H9 (cell line): Measurements from ENCODE around the gene SULT1E1. TPM values are rescaled to one million over a fixed set of nuclear protein-coding genes. Genes with fewer than 3 reads are reported as not detected.

ENCODE experiments used
- DNase-seq: peaks from one replicate; pipeline ENCODE4 v3.0.0-alpha.2; 2017
- H2AFZ ChIP-seq: one replicate; pipeline ENCODE4 v1.6.1; 2013; ENCODE audit warnings: mild to moderate bottlenecking, low read length, control low read depth, moderate library complexity
- H2AK5ac ChIP-seq: 2 replicates; pipeline ENCODE4 v1.6.1; 2013; ENCODE audit warnings: low read length, control low read depth, mixed read lengths; ENCODE audit not compliant: insufficient read length
- H2BK120ac ChIP-seq: one replicate; pipeline ENCODE4 v1.6.1; 2013; ENCODE audit warnings: low read depth, mild to moderate bottlenecking, low read length, control low read depth, inconsistent platforms; ENCODE audit not compliant: poor library complexity, severe bottlenecking
- H2BK12ac ChIP-seq: 2 replicates; pipeline ENCODE4 v1.6.1; 2013; ENCODE audit warnings: low read length, control low read depth, mixed read lengths, low read depth; ENCODE audit not compliant: insufficient read length
- H2BK15ac ChIP-seq: 2 replicates; pipeline ENCODE4 v1.6.1; 2013; ENCODE audit warnings: low read depth, low read length, control low read depth
- H2BK20ac ChIP-seq: one replicate; pipeline ENCODE4 v1.6.1; 2013; ENCODE audit warnings: low read depth, mild to moderate bottlenecking, low read length, control low read depth, inconsistent platforms; ENCODE audit not compliant: poor library complexity, severe bottlenecking
- H2BK5ac ChIP-seq: 2 replicates; pipeline ENCODE4 v1.6.1; 2013; ENCODE audit warnings: low read length, control low read depth, mixed read lengths; ENCODE audit not compliant: insufficient read length
- H3K14ac ChIP-seq: 2 replicates; pipeline ENCODE4 v1.6.1; 2013; ENCODE audit warnings: low read length, control low read depth; ENCODE audit not compliant: insufficient read depth
- H3K18ac ChIP-seq: 2 replicates; pipeline ENCODE4 v1.6.1; 2013; ENCODE audit warnings: low read depth, mild to moderate bottlenecking, mixed read lengths, low read length, control low read depth; ENCODE audit not compliant: insufficient read length
- H3K23ac ChIP-seq: 2 replicates; pipeline ENCODE4 v1.6.1; 2013; ENCODE audit warnings: low read length, control low read depth, mixed read lengths, low read depth; ENCODE audit not compliant: insufficient read length
- H3K23me2 ChIP-seq: 2 replicates; pipeline ENCODE4 v1.6.1; 2013; ENCODE audit warnings: low read depth, mild to moderate bottlenecking, mixed read lengths, low read length, control low read depth; ENCODE audit not compliant: insufficient read length, poor library complexity, severe bottlenecking
- H3K27ac ChIP-seq: 2 replicates; pipeline ENCODE4 v1.5.1; 2013; ENCODE audit warnings: low read length, control low read depth, mixed read lengths, low read depth; ENCODE audit not compliant: insufficient read length
- H3K27me3 ChIP-seq: 2 replicates; pipeline ENCODE4 v1.6.1; 2013; ENCODE audit warnings: low read length, control low read depth, inconsistent platforms; ENCODE audit not compliant: insufficient read depth
- H3K4ac ChIP-seq: 2 replicates; pipeline ENCODE4 v1.6.1; 2013; ENCODE audit warnings: low read depth, mild to moderate bottlenecking, control low read depth, inconsistent platforms, low read length, moderate library complexity
- H3K4me1 ChIP-seq: 2 replicates; pipeline ENCODE4 v1.6.1; 2013; ENCODE audit warnings: low read length, control low read depth, inconsistent platforms; ENCODE audit not compliant: insufficient read depth
- H3K4me2 ChIP-seq: 2 replicates; pipeline ENCODE4 v1.6.1; 2013; ENCODE audit warnings: low read length, control low read depth, mixed read lengths; ENCODE audit not compliant: insufficient read length, insufficient read depth
- H3K56ac ChIP-seq: 2 replicates; pipeline ENCODE4 v1.6.1; 2013; ENCODE audit warnings: low read depth, mild to moderate bottlenecking, mixed read lengths, low read length, control low read depth; ENCODE audit not compliant: insufficient read length
- H3K79me1 ChIP-seq: 2 replicates; pipeline ENCODE4 v1.6.1; 2013; ENCODE audit warnings: low read depth, mild to moderate bottlenecking, moderate library complexity, low read length, control low read depth, inconsistent platforms; ENCODE audit not compliant: insufficient read depth, poor library complexity, severe bottlenecking
- H3K79me2 ChIP-seq: 2 replicates; pipeline ENCODE4 v1.6.1; 2013; ENCODE audit warnings: low read length, control low read depth, inconsistent platforms; ENCODE audit not compliant: insufficient read depth
- H3K9ac ChIP-seq: 2 replicates; pipeline ENCODE4 v1.6.1; 2013; ENCODE audit warnings: low read length, control low read depth, mixed read lengths; ENCODE audit not compliant: insufficient read length; ENCODE audit errors: extremely low read depth
- H3K9me3 ChIP-seq: one replicate; pipeline ENCODE4 v1.6.1; 2013; ENCODE audit warnings: low read depth, low read length, inconsistent platforms; ENCODE audit not compliant: control insufficient read depth
- H3T11ph ChIP-seq: one replicate; pipeline ENCODE4 v1.6.1; 2013; ENCODE audit warnings: mild to moderate bottlenecking, low read length, control low read depth, inconsistent platforms
- H4K20me1 ChIP-seq: one replicate; pipeline ENCODE4 v1.6.1; 2013; ENCODE audit not compliant: control insufficient read depth, insufficient read length, insufficient read depth
- H4K5ac ChIP-seq: 2 replicates; pipeline ENCODE4 v1.6.1; 2013; ENCODE audit warnings: low read depth, mild to moderate bottlenecking, mixed read lengths, low read length, control low read depth; ENCODE audit not compliant: insufficient read length
- H4K8ac ChIP-seq: replicated peaks from 2 replicates; pipeline ENCODE4 v1.6.1; 2013; ENCODE audit warnings: low read length, control low read depth, mixed read lengths, low read depth; ENCODE audit not compliant: insufficient read length
- H4K91ac ChIP-seq: 2 replicates; pipeline ENCODE4 v1.6.1; 2013; ENCODE audit warnings: low read depth, mild to moderate bottlenecking, moderate library complexity, mixed read lengths, low read length, control low read depth; ENCODE audit not compliant: insufficient read length
- H3K27ac Mint-ChIP-seq, 3 experiments: 2 replicates in 2 of 3; 3 replicates in 1 of 3; pipeline ENCODE4 v1.8.0; 2020 to 2021; ENCODE audit warnings: mixed read lengths in 3 of 3, mild to moderate bottlenecking in 1 of 3, moderate library complexity in 1 of 3
- H3K27me3 Mint-ChIP-seq: 2 replicates; pipeline ENCODE4 v1.8.0; 2021; ENCODE audit warnings: low read depth, mild to moderate bottlenecking, moderate library complexity, mixed read lengths
- H3K36me3 Mint-ChIP-seq, 3 experiments: 2 replicates in 2 of 3; 3 replicates in 1 of 3; pipeline ENCODE4 v1.8.0; 2020 to 2021; ENCODE audit warnings: low read depth in 3 of 3, mixed read lengths in 3 of 3; ENCODE audit not compliant: insufficient read depth in 1 of 3
- H3K4me1 Mint-ChIP-seq, 2 experiments: 2 replicates each; pipeline ENCODE4 v1.8.0; 2020; ENCODE audit warnings: mixed read lengths in 2 of 2
- H3K4me3 Mint-ChIP-seq, 2 experiments: 2 replicates in 1 of 2; 3 replicates in 1 of 2; pipeline ENCODE4 v1.8.0; 2020 to 2021; ENCODE audit warnings: mild to moderate bottlenecking in 2 of 2, mixed read lengths in 2 of 2, moderate library complexity in 1 of 2
- H3K9me3 Mint-ChIP-seq, 2 experiments: 2 replicates in 1 of 2; 3 replicates in 1 of 2; pipeline ENCODE4 v1.8.0; 2020; ENCODE audit warnings: mild to moderate bottlenecking in 2 of 2, mixed read lengths in 2 of 2, moderate library complexity in 1 of 2
- CTCF ChIP-seq: fragments of 200-600 bp; sonication (generic); conservative IDR thresholded peaks from 3 replicates; pipeline ENCODE4 v1.8.0; 2021; ENCODE audit warnings: antibody characterized with exemption, mild to moderate bottlenecking
- WGBS: extraction: QIAGEN DNeasy Blood & Tissue Kit; methylation state at CpG from one replicate; pipeline ENCODE4 v1.1.7; 2013; ENCODE audit warnings: missing lambda C conversion rate, low lambda C conversion rate, mixed read lengths; ENCODE audit not compliant: insufficient read length; ENCODE audit errors: extremely low coverage; 5-methylcytosine and 5-hydroxymethylcytosine counted together
- total RNA-seq: library from RNA; stranded (reverse); gene quantifications from 2 replicates; pipeline ENCODE4 v1.2.1, GENCODE V29; 2021

The SULT1E1 gene
- total RNA-seq, 1 experiment from 2014 or later, result not detected

GRCh38 chr4:69855822-69856221 lies 4.1 kb downstream of the SULT1E1 start:
- H3K4me2 ChIP-seq, result no peak overlapping the region
- H2BK15ac ChIP-seq, result no peak overlapping the region
- H3K79me1 ChIP-seq, result no peaks in the 10 kb centered on the region
- H4K8ac ChIP-seq, result no peak overlapping the region
- no peak overlapping the region for H3K27ac Mint-ChIP-seq
- no peaks in the 10 kb centered on the region for H3K27me3 ChIP-seq
- no peak overlapping the region for H4K5ac ChIP-seq
- H2AK5ac ChIP-seq, result no peak overlapping the region
- H3K9me3 Mint-ChIP-seq, result 0 out of 5 replicates have a peak, but pooled peaks cover 0 to 2% of the 10 kb centered on the region in 2 experiments
- no peaks in the 10 kb centered on the region for H4K20me1 ChIP-seq
- H3K23ac ChIP-seq, result no peak overlapping the region
- no peak overlapping the region for H3K56ac ChIP-seq
- no peak overlapping the region for H2BK5ac ChIP-seq
- no peaks in the 10 kb centered on the region for H3K27me3 Mint-ChIP-seq
- no peak overlapping the region for H2AFZ ChIP-seq
- H3K4me1 ChIP-seq, result no peaks in the 10 kb centered on the region
- H3K79me2 ChIP-seq, result no peaks in the 10 kb centered on the region
- no peak overlapping the region for H2BK120ac ChIP-seq
- no peak overlapping the region for H2BK12ac ChIP-seq
- H3K9me3 ChIP-seq, result no peaks in the 10 kb centered on the region
- no peak for TF ChIP-seq CTCF
- no peak overlapping the region for H3K9ac ChIP-seq
- H3K4me3 Mint-ChIP-seq, result no peak overlapping the region
- no CpG with 5 or more reads among the region's 2 CpGs for WGBS
- H3K23me2 ChIP-seq, result no peaks in the 10 kb centered on the region
- H3K18ac ChIP-seq, result no peak overlapping the region
- H3K27ac ChIP-seq, result no peak overlapping the region
- H3K4ac ChIP-seq, result no peak overlapping the region
- H3K4me1 Mint-ChIP-seq, result no peaks in the 10 kb centered on the region
- no peak overlapping the region for H2BK20ac ChIP-seq
- no peak for DNase-seq
- H3K14ac ChIP-seq, result no peak overlapping the region
- H3T11ph ChIP-seq, result no peak overlapping the region
- H3K36me3 Mint-ChIP-seq, result no peaks in the 10 kb centered on the region
- H4K91ac ChIP-seq, result no peak overlapping the region
